GM12878 (cell line): Measurements from ENCODE around the gene COL23A1. TPM values are rescaled to one million over a fixed set of nuclear protein-coding genes. Genes with fewer than 3 reads are reported as not detected.

Experiments used
- ATAC-seq: fragments of 200-7000 bp; cut with Tn5 transposase; 3 replicates; pipeline ENCODE4 v1.9.1; 2020; ENCODE audit warnings: mild to moderate bottlenecking, moderate library complexity
- BruUV-seq: library from RNA; stranded (reverse); fragments of 400-500 nt; replicated peaks from 2 replicates; lab custom pipeline; 2021; lab: Mats Ljungman, UMichigan
- CTCF ChIA-PET: fragments of 300-600 bp; sonication (Branson Sonifier 250); formaldehyde crosslinking; extraction: SDS; loops from one replicate; lab custom pipeline; 2021; ENCODE audit warnings: inconsistent platforms; lab: Yijun Ruan, JAX
- POLR2A ChIA-PET: fragments of 350-600 bp; formaldehyde crosslinking; extraction: SDS; loops from one replicate; lab custom pipeline; 2021; ENCODE audit warnings: inconsistent platforms; lab: Charles Lee
- RAD21 ChIA-PET: fragments of 300-600 bp; sonication (Branson Sonifier 250); formaldehyde crosslinking; loops from one replicate; lab custom pipeline; 2023; ENCODE audit warnings: antibody characterized with exemption; ENCODE audit not compliant: unreplicated experiment; lab: Charles Lee
- SMC1A ChIA-PET: fragments of 300-600 bp; sonication (Branson Sonifier 250); formaldehyde crosslinking; loops from one replicate; lab custom pipeline; 2023; ENCODE audit not compliant: unreplicated experiment, uncharacterized antibody; lab: Charles Lee
- DNase-seq: peaks from one replicate; pipeline ENCODE4 v3.0.0-alpha.2; 2011; ENCODE audit warnings: low read depth, low spot score
- FAIRE-seq: peaks from 3 replicates; lab custom pipeline; 2011; peaks lifted over from hg19 to GRCh38; lab: Jason Lieb, UNC
- H2AFZ ChIP-seq: 2 replicates; pipeline ENCODE4 v1.6.0; 2011; ENCODE audit warnings: low read depth, low read length, control low read depth; ENCODE audit not compliant: control insufficient read depth
- H3K27ac ChIP-seq: 2 replicates; pipeline ENCODE4 v1.5.1; 2011; ENCODE audit warnings: control low read depth; ENCODE audit not compliant: control insufficient read depth, insufficient read depth
- H3K27me3 ChIP-seq, 2 experiments: replicated peaks in 1 of 2; 2 replicates each; pipeline versions ENCODE4 v1.6.0 to v1.6.1; 2011; ENCODE audit warnings: low read length in 1 of 2; ENCODE audit not compliant: control insufficient read depth in 2 of 2, insufficient read depth in 2 of 2
- H3K36me3 ChIP-seq, 2 experiments: 2 replicates each; pipeline ENCODE4 v1.5.1; 2011; ENCODE audit warnings: low read length in 1 of 2; ENCODE audit not compliant: control insufficient read depth in 2 of 2, insufficient read depth in 2 of 2
- H3K4me1 ChIP-seq: 2 replicates; pipeline ENCODE4 v1.6.1; 2011; ENCODE audit warnings: mild to moderate bottlenecking, low read length, moderate library complexity, mixed read lengths; ENCODE audit not compliant: control insufficient read depth, insufficient read depth
- H3K4me2 ChIP-seq: 2 replicates; pipeline ENCODE4 v1.6.0; 2011; ENCODE audit warnings: control low read depth; ENCODE audit not compliant: control insufficient read depth, insufficient read depth
- H3K4me3 ChIP-seq: fragments of 200-600 bp; sonication (generic); 2 replicates; pipeline ENCODE4 v1.5.1; 2016
- H3K79me2 ChIP-seq: 2 replicates; pipeline ENCODE4 v1.6.0; 2011; ENCODE audit warnings: low read length; ENCODE audit not compliant: control insufficient read depth, insufficient read depth
- H3K9ac ChIP-seq: 2 replicates; pipeline ENCODE4 v1.8.0; 2011; ENCODE audit warnings: low read length, control low read depth, mixed read lengths; ENCODE audit not compliant: control insufficient read depth, insufficient read depth
- H3K9me3 ChIP-seq: replicated peaks from 3 replicates; pipeline ENCODE4 v1.5.1; 2011; ENCODE audit warnings: mild to moderate bottlenecking, low read length; ENCODE audit not compliant: control insufficient read depth, insufficient read depth
- H4K20me1 ChIP-seq: 2 replicates; pipeline ENCODE4 v1.6.0; 2011; ENCODE audit not compliant: control insufficient read depth, insufficient read depth
- CHD4 ChIP-seq: fragments of 200-600 bp; sonication (generic); IDR thresholded peaks from 2 replicates; pipeline ENCODE4 v1.6.1; 2016; ENCODE audit warnings: mild to moderate bottlenecking
- PKNOX1 ChIP-seq: fragments of 450-650 bp; IDR thresholded peaks from 2 replicates; pipeline ENCODE4 v1.6.1; 2016; ENCODE audit warnings: mild to moderate bottlenecking
- SKIL ChIP-seq: fragments of 450-650 bp; IDR thresholded peaks from 2 replicates; pipeline ENCODE4 v1.6.1; 2017; ENCODE audit warnings: mild to moderate bottlenecking, low read depth, inconsistent platforms; ENCODE audit not compliant: poor library complexity, severe bottlenecking
- WGBS: methylation state at CpG from one replicate; pipeline ENCODE4 v1.1.6; 2016; ENCODE audit warnings: low lambda C conversion rate; ENCODE audit not compliant: insufficient replicate concordance, insufficient coverage; ENCODE audit errors: missing lambda C conversion rate; 5-methylcytosine and 5-hydroxymethylcytosine counted together
- in situ Hi-C: fragments of 300-500 bp; cut with MboI; formaldehyde crosslinking; loops from 9 replicates; pipeline ENCODE4 v1.14.3; 2018; ENCODE audit warnings: mixed read lengths
- intact Hi-C: fragments of 100-400 bp; cut with micrococcal nuclease; formaldehyde crosslinking; loops from one replicate; pipeline ENCODE4 v1.14.2; 2022; ENCODE audit not compliant: unreplicated experiment
- polyA plus RNA-seq, 11 experiments: library from polyadenylated mRNA; depleted of rRNA in 4 of 11; unstranded in 6 of 11; stranded (reverse) in 5 of 11; fragments of >200 nt; fragmentation: Nextera tagmentation in 4 of 11; fragmentation: Illumina TruSeq in 1 of 11; extraction: Ambion mirVana in 4 of 11; extraction: Trizol in 1 of 11; gene quantifications; 1 replicate in 1 of 11; 2 replicates in 10 of 11; pipeline versions ENCODE4 v1.2.1 to v1.2.3, GENCODE V29; 2011 to 2016; ENCODE audit warnings: inconsistent platforms in 2 of 11, missing spikeins in 2 of 11, low read depth in 1 of 11
- total RNA-seq, 4 experiments: library from RNA; depleted of rRNA in 3 of 4; stranded (reverse); fragments of >200 nt in 3 of 4; fragmentation: Illumina TruSeq in 1 of 4; extraction: Trizol in 1 of 4; gene quantifications; 2 replicates each; pipeline versions ENCODE4 v1.2.1 to v1.2.3, GENCODE V29; 2013 to 2021

The COL23A1 gene
- total and polyA plus RNA-seq, 10 of the 15 experiments (the other 5 are each of a cell fraction or from before 2014, with no cell fraction given): 0.03 to 0.83 (median 0.09) TPM; not detected in 5

- TF ChIP-seq PKNOX1: no peak
Measured at GRCh38 chr5:178422400-178422775, 167.8 kb downstream of the COL23A1 start (continued).

DNA sequence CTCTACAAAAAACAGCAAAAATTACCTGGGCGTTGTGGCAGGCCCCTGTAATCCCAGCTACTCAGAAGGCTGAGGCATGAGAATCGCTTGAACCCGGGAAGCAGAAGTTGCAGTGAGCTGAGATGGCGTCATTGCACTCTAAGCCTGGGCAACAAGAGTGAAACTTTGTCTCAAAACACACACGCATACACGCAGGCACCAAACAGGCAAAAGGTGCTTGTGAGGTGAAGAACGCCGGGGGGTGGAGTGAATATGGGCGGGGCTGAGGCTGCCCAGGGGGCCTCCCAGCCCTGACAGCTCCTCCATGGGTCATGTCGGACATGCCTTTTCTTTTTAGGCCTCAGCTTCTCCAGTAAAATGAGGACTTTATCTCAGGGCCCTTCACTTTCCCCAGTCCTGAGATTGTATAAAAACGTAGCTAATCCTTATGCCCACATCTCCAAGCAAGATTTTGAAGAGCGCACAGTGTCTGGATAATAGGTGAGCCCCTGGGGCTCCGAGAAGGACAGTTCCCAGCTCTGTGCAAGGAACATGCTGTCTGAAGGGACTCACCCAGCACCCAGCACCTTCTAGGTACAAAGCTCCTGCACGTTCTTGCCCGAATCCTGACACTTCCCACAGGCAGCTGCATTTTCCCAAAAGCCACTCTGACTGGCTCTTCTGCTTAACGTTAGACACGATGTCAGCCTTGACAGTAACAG, 168.3 kb downstream of the COL23A1 start:
- FAIRE-seq: no peak

More for the DNA sequence above, 168.3 kb downstream of the COL23A1 start:
- DNase-seq: no peak
- Histone ChIP-seq H3K79me2 (no peaks in the 10 kb centered on the region), H3K36me3 (no peaks in the 10 kb centered on the region), H3K9me3 (no peaks in the 10 kb centered on the region), H3K9ac (no peak overlapping the region), H3K27me3 (peaks cover 0 to 1% of the 10 kb centered on the region in 2 experiments; a peak in 1 of 4 replicates), H3K4me3 (no peak overlapping the region), H3K4me2 (no peak overlapping the region), H3K27ac (no peak overlapping the region), H2AFZ (no peak overlapping the region), H3K4me1 (no peaks in the 10 kb centered on the region), H4K20me1 (no peaks in the 10 kb centered on the region)
- no TSS peak for BruUV-seq
- ChIA-PET POLR2A (no interaction called here), SMC1A (interaction anchor here (0.9 kb wide), 1 partner anchor 15 kb away, joined by 3 read pairs; no protein-coding TSS in a partner anchor), CTCF (no interaction called here), RAD21 (no interaction called here)
- no peak for ATAC-seq
- intact Hi-C loops (no loop called here), in situ Hi-C loops (no loop called here)
- TF ChIP-seq SKIL: no peak
- no peak for TF ChIP-seq CHD4
- 31% methylated on average over 17 of the region's 17 CpGs for WGBS
